DMS79 (cell line): ENCODE measurements around the gene GNAQ.
"Not testable (repeated sequence)": the region's sequence is repeated elsewhere in the genome, so short reads cannot be mapped to it uniquely, and the experiment has no call there.

Source experiments
- DNase-seq: peaks from one replicate; lab custom pipeline; 2025; lab: John Stamatoyannopoulos, UW

The GNAQ gene

DNA sequence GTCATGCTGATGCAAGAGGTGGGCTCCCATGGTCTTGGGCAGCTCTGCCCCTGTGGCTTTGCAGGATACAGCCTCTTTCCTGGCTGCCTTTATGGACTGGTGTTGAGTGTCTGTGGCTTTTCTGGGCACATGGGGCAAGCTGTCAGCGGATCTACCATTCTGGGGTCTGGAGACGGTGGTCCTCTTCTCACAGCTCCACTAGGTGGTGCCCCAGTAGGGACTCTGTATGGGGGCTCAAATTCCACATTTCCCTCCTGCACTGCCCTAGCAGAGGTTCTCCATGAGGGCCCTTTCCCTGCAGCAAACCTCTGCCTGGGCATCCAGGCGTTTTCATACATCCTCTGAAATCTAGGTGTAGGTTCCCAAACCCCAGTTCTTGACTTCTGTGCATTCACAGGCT, 340.9 kb downstream of the GNAQ start:
- DNase-seq = not testable (repeated sequence)

DNA sequence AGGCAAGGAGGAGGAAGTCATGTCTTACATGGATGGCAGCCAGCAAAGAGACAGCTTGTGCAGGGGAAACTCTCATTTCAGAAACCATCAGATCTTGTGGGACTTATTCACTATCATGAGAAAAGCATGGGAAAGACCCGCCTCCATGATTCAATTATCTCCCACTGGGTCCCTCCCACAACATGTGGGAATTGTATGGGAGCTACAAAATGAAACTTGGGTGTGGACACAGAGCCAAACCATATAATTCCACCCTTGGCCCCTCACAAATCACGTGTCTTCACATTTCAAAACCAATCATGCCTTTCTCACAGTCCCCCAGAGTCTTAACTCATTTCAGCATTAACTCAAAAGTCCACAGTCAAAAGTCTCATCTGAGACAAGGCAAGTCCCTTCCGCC, 341.5 kb downstream of the GNAQ start:
- DNase-seq = not testable (repeated sequence)

DNA sequence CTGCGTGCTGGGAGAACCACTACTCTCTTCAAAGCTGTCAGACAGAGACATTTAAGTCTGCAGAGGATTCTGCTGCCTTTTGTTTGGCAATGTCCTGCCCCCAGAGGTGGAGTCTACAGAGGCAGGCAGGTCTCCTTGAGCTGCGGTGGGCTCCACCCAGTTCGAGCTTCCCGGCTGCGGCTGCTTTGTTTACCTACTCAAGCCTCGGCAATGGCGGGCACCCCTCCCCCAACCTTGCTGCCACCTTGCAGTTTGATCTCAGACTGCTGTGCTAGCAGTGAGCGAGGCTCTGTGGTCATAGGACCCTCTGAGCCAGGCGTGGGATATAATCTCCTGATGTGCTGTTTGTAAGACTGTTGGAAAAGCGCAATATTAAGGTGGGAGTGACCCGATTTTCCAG, 343.9 kb downstream of the GNAQ start:
- DNase-seq = not testable (repeated sequence)

DNA sequence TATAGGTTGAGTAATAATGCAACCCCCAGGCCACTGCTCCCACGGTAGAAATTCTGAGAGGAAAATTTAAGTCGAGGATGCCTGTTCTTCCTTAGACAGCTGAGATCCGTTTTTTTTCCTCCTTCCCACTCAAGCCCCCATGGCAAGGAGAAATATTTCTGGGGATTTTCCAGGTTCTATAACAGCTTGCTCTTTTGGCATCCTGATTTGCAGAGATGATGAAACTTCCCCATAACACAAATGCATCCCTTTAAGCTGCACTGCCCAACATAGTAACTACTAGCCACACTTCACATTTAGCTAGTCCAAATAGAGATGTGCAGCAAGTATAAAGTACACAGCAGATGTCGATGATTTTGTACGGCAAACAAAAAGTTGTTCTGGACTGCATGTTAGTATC, 351.0 kb downstream of the GNAQ start:
- DNase-seq = no peak

DNA sequence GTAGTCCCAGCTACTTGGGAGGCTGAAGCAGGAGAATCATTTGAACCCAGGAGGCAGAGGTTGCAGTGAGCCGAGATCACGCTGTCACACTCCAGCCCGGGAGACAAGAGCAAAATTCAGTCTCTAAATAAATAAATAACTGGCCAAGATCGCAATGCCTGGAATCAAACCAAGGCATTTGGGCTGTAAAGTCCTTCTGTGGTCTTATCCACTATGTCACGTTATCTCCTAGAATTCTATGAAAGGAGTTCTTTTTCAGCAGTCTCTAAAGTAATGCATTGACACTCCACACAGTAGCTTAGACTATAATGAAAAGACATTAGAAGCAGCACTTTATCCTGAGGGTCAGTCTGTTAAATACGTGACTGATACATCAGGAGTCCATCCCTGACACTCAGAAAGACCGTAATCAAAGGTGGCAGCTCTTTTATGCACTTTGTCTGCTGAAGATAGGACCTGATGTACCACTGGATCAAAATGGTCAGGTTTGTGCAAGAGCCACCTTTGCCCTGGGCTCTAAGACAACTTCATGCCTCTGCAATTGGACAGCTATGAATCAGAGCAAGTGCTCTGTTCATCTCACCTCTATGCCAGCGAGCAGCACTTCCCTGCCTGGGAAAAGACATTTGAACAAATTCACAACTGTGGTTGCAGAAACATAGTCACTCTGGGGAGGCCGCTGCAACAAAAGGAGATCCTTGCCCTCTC, 351.8 kb downstream of the GNAQ start:
- no peak for DNase-seq

DNA sequence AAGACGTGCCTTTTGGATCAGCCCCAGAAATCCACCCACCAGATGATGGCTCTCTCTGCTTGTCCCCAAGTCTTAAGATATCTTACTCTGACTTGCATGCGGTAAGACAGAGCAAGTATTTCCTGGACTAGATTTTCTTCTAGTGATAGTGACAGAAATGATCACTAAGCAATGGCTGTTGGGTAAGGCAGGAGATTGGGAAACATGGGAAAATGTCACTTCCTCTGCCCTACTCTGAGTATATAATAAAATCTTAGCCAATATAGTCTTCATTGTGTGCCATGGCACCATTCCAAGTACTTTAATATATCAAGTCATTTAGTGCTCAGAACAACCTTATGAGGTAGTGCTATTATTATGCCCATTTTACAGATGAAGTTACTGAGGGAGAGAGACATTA, 352.5 kb downstream of the GNAQ start:
- DNase-seq = no peak

DNA sequence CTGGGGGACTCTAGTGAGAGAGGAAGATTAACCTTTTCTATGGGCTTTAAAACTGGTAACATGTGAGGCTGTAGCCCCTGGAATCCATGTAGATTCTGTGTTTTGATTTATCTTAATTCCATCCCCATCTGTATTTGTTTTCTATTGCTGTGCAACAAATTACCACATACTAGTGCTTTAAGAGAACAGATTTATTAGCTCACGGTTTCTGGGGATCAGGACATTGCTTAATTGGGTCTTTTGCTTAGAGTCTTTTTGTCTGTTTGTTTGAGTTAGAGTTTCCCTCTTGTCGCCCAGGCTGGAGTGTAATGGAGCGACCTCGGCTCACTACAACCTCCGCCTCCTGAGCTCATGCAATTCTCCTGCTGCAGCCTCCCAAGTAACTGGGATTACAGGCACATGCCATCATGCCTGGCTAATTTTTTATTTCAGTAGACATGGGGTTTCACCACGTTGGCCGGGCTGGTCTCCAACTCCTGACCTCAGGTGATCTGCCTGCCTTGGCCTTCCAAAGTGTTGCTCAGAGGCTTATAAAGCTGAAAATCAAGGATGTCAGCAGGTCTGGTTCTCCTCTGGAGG, 353.6 kb downstream of the GNAQ start:
- no peak for DNase-seq

DNA sequence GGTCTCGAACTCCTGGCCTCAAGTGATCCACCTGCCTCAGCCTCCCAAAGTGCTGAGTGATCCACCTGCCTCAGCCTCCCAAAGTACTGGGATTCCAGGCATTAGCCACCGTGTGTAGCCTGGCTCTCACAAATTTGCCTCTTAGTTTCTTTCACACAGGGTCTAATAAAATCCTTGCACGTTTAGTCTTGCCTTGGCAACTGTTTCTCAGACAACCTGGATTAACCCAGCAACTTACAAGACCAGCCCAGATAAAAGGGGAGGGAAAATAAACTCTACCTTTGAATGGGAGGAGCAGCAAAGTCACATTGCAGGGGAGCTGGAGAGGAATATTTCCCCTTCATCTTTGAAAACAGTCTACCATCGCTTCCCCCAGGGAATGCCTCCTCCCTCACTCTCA, 354.2 kb downstream of the GNAQ start:
- no peak for DNase-seq

DNA sequence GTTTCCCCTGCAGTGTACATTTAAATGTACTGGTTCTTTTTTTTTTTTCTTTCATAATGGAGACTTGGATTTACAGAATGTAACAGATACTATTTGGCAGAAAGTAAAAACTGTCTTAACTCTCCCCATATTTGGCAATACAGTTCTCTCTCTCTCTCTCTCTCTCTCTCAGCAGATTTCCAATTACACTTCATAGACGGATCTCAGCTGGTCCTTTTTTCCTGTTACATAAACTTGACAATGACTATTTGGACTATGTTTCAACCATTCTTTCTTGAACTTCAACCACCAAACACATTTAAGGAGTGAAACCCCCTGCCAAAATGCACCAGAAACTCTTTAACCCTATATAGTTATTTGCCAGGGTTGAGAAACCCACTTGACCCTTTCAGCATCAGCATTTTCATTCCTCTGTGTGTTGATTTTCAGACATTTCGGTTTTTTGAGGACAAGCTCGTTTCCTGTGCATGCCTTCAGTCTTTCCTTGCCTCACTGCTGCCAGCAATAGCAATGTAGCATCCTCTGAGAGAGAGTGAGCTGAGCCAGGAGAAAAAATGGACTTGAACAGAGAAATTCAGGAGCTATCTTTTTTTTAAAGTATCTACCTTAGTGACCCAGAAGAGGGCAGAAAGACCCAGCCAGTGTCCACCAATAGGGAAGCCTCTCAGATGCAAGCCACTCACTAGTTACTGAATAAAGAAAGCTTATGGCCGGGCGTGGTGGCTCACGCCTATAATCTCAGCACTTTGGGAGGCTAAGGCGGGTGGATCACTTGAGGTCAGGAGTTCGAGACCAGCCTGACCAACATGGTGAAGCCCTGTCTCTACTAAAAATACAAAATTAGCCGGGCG, 357.4 kb downstream of the GNAQ start:
- no peak for DNase-seq

DNA sequence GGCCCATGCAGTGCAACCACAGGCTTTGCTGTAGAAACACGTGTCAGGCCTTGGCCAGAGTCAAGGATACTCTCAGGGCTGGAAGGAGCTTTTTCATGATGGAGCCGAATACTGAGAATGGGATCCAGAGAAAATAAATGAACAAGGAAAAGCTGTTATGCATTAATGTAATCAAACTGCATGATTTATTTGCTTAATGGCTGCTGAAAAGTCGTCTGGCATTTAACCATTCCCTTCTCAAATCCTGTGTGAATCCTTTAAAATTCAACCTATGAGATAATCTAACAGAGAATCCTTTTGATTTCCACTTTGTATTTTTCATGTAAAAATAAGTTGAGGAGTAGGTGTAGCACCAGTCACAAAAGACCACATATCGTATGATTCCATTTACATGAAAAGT, 359.4 kb downstream of the GNAQ start:
- no peak for DNase-seq

DNA sequence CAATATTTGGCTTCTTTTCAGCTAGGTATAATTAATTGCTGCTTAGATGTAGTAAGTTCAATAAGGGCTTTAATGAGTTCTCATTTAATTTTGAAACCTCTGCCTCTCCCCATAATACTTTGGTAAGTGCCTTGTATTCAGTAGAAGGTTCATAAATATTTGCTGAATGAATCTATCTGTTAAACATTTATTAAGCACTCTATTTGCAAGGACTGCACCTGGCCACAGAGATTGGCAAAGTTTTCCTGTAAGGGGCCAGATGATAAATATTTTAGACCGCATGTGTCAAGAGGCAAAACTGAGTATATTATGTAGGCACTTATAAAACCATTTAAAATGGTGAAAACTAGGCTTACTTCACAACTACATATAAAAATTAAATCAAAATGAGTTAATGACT, 364.5 kb downstream of the GNAQ start:
- DNase-seq = no peak
